Spleen (tissue), 7 donors: Measurements from ENCODE around the gene PLSCR5.

ENCODE experiments used
- POLR2A ChIP-seq, 3 donors: fragments of 450-650 bp; IDR thresholded peaks; one replicate each; pipeline ENCODE4 v1.5.1; 2017; ENCODE audit warnings: antibody characterized with exemption in 3 of 3, mild to moderate bottlenecking in 1 of 3
- POLR2AphosphoS5 ChIP-seq, 3 donors: sonication (generic); formaldehyde crosslinking; IDR thresholded peaks; one replicate each; pipeline ENCODE4 v1.5.1; 2017; ENCODE audit warnings: antibody characterized with exemption in 3 of 3
- TF ChIP-seq, protein P1 (sequence below), 11 experiments: fragments of 200-600 bp in 7 of 11; fragments of 450-650 bp in 4 of 11; sonication (generic) in 4 of 11; IDR thresholded peaks in 8 of 11; conservative IDR thresholded peaks in 3 of 11; 1 replicate in 7 of 11; 2 replicates in 4 of 11; pipeline versions ENCODE4 v1.4.0 to v1.8.0; 2016 to 2021; ENCODE audit warnings: antibody characterized with exemption in 11 of 11, inconsistent platforms in 4 of 11, mild to moderate bottlenecking in 1 of 11
- donor health status: DM: no; HTN: no; CAD: no; lungs with moderate emphysema.
- donor health status: DM: no; HTN: no; CAD: no.
- donor health status: DM: no; HTN: no; CAD: no.

DNA sequence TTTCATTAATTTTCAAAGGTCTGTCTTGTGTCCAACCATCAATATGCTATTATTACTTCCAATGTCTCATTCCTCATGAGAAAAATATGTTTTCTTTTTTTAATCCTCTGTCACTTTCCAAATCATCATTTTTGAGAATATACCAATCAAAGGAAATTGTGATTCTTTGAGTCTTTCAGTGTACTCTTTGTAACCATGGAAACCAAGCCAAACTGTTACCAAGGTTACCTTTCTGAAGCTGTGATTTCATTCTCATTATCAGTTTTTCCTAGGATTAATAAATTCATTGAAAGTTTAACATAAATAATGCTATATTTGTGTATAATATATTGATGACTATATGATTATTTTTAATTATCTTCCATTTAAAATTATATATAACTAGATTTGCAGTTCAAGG, 16.6 kb upstream of the PLSCR5 start:
- TF ChIP-seq, protein P1, sequence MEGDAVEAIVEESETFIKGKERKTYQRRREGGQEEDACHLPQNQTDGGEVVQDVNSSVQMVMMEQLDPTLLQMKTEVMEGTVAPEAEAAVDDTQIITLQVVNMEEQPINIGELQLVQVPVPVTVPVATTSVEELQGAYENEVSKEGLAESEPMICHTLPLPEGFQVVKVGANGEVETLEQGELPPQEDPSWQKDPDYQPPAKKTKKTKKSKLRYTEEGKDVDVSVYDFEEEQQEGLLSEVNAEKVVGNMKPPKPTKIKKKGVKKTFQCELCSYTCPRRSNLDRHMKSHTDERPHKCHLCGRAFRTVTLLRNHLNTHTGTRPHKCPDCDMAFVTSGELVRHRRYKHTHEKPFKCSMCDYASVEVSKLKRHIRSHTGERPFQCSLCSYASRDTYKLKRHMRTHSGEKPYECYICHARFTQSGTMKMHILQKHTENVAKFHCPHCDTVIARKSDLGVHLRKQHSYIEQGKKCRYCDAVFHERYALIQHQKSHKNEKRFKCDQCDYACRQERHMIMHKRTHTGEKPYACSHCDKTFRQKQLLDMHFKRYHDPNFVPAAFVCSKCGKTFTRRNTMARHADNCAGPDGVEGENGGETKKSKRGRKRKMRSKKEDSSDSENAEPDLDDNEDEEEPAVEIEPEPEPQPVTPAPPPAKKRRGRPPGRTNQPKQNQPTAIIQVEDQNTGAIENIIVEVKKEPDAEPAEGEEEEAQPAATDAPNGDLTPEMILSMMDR (IDR thresholded peaks at IDR 0.05 in 8 of 11, conservative IDR thresholded peaks at IDR 0.05 in 3 of 11), result no peak
- no peak for TF ChIP-seq POLR2A (IDR thresholded peaks at IDR 0.05)
- TF ChIP-seq POLR2AphosphoS5 (IDR thresholded peaks at IDR 0.05), result no peak
